NCI-H2081 treated with DMSO at 0.1 percent for 48 hours (cell line): Measurements from ENCODE around the gene KCNQ1OT1.

Experiments
- DNase-seq: peaks from one replicate; lab custom pipeline; 2025; lab: John Stamatoyannopoulos, UW

KCNQ1OT1 gene

DNA sequence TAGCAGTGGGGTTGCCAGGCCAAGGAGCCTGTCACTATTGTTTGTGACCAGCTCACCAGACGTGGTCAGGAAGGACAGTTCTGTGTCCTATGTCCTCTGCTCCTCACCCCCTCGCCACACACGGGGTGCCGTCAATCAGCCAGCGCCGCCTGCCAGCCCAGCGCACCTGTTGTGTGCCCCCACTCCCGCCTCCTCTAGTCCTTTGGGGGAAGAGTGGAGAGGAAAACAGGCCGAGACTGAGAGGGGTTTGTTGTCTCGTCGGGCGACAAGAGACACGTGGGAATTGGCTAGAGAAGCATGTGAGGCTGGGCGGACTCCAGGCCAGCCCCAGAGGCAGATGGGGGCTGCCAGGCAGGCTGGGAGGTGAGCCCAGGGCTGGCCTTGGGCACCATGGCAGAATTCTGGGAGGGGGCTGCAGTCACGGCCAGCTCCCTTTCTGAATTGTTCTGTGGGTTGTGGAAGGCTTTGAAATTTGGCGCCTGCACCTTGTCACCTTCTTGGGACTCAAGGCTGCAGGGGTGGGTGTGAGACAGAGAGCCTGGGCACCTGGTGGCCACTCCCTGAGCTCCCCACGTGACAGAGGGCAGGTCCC lies 3.1 kb upstream of the KCNQ1OT1 start:
- no peak for DNase-seq

DNA sequence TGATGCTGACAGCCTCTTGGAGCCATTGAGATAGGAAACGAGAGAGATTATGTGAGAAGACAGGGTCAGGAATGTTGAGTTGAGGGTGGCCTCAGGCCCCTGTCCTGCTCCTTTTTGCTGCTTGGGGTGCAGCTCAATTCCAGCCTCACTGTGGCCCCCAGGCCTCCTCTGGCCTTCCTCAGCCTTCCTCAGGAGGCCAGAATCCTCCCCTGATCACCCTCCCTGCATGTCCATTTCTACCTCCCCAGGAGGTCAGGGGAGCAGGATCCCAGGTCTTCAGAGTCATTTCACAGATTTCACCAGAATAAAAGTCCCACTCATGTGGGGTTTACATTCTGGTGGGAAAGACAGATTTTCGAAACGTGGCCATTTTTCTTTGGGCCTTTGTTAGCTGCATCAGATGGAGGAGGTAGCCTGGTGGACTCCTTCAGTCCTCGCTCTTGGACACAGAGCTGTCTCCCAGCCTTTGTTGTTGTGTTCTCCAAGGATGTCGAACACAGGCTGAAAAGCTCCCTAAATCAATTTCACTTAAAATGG lies 2.2 kb upstream of the KCNQ1OT1 start:
- no peak for DNase-seq

DNA sequence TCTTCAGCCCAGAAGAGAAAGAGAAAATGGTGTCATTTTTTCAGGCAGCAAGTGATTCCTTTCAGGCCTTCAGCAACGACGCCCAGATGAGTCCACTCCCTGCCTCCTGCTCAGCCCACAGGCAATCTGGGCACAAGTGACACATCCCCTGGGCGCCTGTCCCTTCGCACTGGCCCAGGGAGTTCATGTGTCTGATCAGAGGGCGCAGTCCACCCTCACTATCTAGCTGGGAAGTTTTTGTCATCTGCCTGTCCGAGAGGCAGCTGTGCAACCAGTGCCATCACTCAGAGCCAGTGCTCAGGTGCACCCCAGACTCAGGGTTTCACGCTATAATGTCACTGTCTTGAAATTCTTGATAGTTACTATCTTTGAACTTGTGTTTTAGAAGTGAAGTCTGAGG lies 1.4 kb upstream of the KCNQ1OT1 start:
- DNase-seq, result no peak

DNA sequence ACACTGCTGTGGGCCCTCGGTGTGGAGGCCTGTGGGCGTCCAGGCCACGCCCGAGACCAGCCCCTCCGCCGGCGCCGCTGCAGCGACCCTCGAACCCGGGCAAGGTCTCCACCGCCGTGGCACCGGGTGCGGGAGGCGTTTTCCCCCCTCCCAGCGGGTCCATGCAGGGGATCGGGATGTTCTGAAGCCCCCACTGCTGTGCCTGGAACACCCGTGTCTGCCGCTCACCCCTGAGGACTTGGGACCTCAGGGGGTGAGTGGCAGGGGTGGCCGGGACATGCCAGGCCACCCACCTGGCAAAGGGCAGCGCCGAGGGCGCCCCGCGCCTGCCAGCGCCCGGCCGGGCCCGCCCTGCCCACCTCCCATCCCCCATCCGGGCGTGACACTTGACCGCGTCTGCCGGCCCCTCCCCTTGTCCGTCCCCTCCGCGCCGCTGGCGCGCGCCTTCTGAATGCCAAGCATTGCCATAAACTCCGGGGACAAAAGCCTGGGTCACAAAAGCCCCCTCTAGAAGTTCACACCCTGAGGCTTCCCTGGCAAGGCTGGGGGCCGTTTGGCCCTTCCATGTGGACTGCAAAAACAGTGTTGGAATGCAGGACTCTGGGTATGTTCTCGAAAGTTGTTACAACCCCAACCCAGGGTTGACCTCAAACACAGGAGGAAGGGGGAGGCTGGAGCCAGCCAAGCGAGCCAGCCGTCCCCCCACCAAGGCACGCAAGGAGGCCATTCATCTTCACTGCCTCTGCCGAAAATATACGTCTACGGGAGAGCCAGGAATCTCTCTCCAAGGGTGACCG lies 819 bp upstream of the KCNQ1OT1 start:
- no peak for DNase-seq

DNA sequence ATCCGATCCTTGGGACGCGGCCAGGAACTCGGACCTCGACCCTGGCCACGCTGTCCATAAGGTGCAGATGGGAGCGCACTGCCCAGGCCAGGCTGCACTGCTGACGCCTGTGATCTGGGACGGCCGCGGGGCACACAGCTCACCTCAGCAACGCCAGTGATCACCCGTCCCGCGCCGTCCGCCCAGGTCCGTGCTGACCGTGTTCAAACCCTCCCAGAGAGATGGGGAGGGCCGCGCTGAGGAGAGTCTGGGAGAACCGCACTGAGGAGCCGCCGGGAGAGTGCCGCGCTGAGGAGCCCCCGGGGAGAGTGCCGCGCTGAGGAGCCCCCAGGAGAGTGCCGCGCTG lies 636 bp downstream of the KCNQ1OT1 start:
- no peak for DNase-seq

DNA sequence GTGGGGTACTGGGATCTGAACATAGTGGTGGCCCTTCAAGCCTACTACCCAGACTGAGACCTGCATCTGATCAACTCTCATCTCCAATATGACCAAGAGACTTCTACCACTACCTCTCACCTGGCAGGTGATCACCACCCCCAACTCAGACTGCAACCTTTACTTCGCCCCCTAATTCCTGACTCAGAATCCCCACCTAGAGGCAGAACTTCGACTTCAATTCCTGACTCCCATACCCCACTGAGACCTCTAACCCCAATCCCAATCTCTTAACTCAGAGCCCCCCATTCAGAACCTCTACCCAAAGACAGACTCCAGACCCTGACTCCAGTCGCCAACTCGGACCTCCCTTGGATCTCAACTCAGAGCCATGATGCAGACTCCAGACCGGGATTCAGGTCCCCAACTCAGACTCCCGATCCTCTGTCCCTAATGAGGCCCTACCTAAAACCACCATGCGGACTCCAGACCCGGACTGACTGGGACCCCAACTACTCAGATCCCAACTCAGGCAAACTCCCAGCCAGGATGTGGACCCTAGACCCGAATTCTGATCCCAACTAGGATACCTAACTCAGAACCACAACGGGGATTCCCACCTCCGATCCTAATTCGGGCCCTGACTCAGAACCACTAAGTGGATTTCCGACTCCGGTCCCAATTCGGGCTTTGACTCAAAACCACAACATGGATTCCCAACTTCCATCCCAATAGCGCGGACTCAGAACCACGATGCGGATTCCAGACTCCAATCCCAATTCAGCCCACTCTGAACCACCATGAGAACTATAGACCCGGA lies 1.2 kb downstream of the KCNQ1OT1 start:
- no peak for DNase-seq

DNA sequence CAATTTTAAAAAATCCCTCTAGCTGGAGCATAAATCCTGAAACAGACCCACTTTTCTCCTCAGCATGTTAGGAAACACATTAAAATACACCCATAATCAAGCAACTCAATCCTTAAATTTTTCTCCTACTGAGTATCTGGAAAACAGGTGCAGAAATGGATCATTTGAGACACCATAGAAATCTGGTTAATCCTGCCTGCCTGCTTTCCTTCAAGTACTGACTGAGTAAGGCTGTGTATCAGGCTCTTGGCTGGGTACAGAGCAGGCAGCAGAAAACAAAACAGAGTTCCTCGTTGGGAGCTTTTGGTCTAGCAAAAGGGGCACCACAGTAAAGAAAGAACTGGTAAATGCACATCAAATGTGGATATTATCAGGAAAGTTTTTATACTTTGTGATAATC lies 1.9 kb downstream of the KCNQ1OT1 start:
- DNase-seq, result no peak

DNA sequence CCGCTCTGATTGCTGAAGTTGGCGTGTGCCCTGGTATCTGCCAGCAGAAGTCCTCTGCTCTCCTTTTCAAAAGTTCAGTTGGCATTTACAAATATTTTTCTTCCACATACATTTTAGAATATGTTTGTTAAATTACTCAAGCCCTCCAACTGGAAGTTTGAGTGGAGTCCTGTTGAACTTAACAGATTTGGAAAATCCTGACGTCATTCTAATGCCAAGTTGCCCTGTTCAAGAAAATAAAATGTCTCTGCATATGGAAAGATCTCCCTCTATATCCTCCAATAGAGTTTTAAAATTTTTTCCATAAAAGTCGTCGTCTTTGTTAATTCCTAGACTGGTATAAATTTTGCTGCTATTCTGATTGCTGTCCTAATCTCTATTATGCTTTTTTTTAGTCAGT lies 3.3 kb downstream of the KCNQ1OT1 start:
- DNase-seq, result no peak

DNA sequence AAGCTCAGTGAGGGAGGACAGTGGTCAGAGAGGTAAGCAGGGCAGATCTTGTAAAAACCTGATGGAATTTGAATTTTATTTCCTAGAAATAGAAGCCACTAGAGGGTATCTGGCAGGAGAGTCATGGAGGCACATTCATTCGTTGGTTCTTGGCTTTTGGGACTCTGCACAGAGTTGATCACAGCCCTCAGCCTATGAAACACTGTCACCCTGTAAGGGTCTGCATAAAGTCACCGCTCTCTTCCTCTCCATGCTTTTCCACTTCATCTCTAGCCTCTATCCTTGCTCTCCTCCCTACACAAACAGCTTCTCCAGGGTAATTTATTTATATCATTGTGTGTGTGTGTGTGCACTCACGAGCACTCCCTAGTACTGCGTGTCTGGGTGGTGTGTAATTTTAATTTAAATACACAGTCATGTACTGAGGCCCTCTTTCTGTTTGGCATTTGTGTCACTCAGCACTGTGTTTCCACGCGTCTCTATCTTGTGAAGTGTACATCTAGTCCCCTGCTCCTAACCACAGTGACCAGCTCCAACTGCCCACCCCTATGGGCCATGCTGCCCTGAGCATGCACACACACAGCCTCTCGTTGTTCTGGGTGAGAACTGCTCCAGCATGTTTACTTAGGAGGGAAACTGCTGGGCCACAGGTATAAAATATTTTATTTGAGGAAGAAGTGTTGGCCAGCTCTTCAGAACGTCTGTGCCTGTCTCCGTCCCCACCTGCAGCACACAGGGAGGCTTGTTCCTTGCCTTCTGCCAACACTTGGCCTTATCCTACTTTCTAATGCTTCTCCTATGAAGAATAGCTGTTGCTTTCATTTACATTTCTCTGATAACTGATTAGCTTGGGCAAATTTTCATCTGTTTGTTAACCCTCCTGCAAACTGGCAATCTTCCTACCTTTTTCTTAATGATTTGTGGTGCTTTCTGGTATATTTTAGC lies 4.5 kb downstream of the KCNQ1OT1 start:
- no peak for DNase-seq

DNA sequence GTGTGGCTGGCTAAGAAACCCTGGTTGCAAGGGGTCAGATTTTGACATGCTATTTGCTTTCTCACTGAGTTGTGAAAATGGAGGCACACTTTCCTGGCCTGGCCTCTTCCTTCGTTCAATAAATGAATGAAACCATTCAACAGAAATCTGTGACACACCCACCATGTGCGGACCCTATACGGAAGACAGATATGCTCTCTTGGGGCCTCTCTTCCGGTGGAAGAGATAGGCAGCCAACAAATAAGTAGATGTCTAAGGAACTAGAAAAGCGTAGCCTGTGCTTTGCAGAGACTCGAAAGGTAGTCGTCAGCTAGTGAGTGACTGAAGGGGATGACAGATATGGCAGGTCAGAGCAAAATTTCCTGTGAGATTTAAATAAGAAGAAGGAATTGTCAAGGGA lies 5.3 kb downstream of the KCNQ1OT1 start:
- no peak for DNase-seq

DNA sequence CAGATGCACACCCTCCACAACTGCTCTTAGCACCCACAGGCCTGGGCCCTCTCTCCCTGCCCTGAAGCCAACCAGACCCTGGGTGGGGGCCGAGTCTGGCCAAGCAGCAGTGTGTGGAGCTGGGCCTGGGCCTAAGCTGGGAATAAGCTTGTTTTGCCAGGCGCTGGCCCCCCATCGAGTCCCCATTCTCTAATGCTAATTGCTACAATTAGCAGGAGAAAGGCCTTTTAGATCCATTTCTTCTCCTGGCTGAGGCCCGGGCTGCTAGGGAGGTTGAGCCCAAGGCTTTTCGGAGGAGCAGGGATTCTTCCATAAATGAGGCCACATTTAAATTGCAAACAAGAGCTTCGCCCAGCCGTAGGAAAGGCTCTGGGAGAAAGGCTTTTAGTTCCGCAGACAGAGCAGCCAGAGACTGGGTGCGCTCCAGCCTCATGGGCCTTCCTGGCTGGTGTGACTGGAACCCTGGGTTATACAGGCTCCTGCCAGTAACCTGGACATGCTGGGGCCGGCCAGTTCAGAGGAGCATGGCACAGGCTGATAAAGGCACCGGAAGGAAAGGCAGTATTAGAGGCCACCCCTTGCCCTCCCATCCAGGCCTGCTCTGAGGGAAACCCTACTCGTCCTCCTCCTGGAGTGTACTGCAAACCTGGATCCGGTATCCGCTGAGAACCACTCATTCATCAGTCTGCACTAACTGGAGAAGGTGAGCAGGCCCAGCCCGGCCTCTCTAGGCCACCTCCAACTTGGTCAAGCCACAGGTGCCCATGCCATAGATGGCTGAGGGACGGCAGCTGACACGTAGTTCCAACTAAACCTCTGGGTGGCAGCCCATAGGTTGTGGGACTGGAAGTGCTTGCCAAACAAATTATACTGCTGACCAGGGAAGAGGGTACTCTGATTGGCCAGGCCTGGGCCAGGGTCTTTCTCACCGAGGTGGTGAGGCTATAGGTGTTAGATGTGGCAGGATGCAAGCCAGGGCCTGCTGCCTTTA lies 6.2 kb downstream of the KCNQ1OT1 start:
- no peak for DNase-seq

DNA sequence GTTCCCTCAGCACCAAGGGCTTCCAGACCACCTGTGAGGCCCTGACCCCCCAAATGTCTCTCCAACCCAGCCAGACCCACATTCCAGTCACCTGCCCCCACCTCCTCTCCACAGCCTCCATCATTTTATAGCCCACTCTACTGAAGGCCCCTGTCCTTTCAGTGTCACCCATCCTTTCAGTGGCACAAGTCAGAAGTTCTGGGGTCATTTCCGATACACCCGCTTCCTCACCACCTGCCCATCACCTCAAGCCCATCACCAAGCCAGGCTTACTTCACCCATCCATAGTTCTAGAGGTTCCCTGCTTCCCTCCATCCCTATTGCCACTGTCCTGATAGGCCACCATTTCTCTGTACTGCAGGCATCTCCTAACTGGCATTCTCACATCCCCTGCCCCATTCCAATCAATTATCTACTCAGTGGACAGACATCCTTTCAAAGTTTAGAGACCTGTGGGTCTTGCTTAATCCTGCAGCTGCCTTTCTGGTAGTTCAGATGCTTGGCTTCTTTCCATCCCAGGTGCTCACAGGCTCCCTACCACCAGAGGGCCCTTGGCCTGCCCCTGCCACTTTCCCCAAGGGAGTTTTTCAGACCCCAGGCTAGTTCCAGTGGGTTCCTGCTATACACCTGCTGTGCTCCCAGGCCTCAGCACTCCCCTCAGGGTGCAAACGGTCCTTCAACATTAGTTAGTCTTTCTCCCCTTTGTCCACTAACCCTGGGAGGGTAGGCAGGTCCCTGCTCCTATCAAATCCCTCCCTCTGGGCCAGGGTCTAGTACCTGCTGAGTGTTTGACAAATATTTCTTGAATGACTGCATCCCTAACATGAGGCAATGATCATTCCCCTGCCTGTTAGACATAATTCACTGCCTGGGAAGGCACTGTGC lies 7.6 kb downstream of the KCNQ1OT1 start:
- DNase-seq, result no peak

DNA sequence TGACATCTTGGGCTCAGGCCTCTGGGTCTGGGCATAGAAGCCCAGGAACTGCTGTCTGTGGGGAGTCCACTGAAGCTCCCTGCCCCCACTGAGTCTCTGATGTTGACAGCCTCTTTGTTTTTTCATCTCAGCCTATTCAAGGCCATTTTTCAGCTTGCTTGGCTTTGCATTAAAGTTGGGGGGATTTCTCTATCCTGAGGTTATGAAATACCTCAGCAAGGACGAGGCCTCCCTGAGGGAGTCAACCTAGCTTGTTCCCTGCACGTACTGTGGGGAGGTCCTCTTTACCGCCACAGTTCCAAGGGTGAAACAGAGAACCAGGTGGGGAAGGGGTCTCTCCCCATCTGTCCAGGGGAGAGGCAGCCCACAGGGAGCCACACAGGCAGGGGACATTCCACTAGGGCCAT lies 8.4 kb downstream of the KCNQ1OT1 start:
- DNase-seq, result no peak

DNA sequence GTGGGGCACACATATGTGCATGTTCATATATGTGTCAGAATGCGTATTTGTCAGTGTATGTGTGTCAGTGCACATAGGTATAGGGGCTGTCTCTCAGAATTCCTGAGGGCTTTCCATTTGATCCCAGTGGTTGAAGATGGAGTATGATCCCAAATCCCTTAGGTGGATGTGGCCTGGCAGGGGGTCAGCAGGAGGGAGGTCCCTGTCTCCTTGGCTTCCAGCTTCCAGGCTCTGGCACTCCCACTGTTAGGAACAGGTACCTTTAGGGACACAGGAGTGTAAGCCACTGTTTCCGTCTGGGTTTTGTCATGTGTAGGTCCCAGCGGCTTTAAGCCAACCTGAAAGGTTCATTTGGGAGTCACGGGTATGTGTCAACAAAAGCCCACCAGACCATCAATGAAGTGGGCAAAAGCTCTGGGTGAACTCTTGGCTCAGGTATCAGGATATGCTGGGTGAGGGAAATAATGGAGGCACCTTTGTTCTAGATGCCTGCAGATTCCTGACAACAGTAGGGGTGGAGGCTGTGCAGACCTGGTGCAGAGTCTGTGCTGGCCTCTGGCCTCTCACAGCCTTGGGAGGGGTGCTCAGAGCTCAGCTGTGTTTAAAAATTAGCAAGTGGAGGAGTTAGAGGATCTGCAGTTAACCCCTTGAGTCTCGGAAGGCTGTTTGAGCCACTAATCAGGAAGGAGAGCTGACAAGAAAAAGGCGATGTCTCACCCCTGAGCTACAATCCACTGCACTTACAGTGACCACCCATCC lies 9.0 kb downstream of the KCNQ1OT1 start:
- DNase-seq, result no peak

DNA sequence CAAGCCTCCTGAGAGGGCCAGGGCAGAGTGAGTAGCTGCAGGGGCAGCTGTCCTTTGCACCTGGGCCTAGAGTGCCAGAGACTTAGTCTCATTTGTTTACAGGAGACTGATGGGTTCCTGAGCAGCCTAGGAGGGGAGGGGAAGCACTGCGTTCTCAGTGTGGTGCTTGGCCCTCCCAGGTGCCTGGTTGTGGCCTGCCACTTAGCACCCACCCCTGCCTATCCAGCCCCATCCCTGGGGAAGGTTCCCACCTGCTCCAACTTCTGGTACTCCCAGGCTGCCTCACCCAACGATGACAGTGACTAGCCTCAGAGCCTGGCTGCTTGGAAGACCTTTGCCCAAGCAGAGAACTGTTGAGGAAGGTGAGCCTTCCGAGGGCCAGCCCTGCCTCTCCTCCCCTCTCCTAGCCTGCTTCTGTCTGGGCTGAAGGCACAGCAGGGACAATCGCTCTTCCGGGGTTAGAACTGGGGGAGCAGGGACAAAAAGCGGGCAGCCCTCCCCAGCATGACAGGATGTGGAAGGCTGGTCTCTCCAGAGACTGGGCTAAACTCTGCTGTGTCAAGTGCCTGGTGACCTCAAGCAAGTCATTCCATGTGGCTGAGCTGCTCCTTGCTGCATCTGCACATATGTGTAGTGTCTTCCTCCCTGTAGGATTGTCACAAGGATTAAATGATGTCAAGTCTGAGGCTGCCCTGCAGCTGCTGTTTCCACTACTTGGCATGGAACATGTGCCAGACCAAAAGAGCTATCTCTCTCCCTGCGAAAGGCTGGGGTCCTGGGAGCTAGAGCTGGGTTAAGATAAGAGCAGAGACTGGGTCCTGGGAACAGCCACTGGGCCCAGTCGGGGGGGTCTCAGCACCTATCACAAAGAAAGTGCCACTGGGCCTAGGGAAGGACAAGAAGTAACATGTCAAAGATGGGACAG lies 9.9 kb downstream of the KCNQ1OT1 start:
- no peak for DNase-seq

DNA sequence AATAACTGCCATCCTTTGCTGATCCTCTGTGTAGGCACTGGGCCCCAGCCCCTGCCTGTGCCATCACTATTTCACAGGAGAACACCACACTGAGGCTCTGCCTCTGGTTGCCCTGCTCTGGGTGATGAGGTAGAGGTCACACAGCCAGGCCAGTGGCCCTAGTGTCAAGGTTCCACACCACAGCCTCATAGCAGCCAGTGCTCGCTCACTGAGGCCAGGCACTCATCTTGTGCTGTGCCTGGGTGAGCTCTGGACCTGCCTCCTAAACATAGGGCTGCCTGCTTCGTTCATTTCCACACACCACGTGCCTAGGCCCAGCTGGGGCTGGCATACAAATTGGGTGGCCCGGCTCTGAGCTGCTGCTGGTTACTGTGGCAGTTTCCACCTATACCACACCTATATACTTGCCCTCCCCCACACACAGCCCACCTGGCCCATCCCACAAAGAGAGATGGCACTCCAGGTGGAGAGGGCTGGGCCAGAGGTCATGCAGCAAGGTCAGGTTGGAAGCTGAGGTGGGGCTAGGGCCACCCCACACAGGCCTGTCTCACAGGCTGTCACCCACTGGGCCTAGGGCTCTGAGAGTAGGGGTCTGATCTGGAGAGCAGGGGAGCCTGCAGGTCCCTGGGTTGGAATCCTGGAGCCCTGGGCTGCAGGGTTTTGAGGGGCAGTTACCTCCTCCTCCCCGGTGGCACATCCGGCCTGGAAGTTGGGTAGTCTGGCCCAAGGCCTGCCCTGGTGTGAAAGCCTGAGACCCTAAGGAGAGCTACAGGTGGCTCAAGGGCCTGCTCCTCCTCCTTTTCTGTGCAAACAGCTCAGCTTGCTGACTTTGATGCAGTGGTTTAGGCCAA lies 11.2 kb downstream of the KCNQ1OT1 start:
- DNase-seq, result no peak

DNA sequence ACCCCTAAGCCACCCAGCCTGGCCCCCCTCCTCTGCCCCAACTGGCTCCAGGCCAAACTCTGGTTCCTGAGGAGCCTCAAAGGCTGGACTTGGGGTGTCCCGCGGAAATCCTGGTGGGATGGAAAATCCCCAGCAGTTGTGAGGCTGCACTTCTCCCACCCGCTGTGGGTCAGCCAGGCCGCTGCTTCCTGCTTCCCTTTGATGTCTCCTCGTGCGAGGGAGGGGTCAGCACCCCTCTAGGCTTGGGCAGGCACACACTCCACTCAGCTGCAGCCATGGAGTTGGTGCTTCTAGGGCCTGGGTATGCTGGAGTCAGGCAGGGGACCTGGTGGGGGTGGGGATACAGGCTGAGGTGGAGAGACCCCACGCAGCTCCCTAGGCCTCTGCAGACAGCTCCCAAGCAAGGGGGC lies 12.0 kb downstream of the KCNQ1OT1 start:
- DNase-seq, result no peak
